Large intestine (tissue), 3 donors: ENCODE results near the gene LSM12. TPM values are rescaled to one million over a fixed set of nuclear protein-coding genes. Genes with fewer than 3 reads are reported as not detected.

Experiments used
- DNase-seq, 2 donors: peaks; one replicate each; pipeline versions ENCODE4 v3.0.0 to v3.0.0-alpha.2; 2013
- H3K27ac ChIP-seq: one replicate; pipeline ENCODE4 v1.5.1; 2013; ENCODE audit warnings: low read length
- H3K27me3 ChIP-seq: 2 replicates; pipeline ENCODE4 v1.6.1; 2013; ENCODE audit warnings: low read length; ENCODE audit not compliant: control insufficient read depth, insufficient read depth
- H3K36me3 ChIP-seq: 2 replicates; pipeline ENCODE4 v1.6.1; 2013; ENCODE audit warnings: low read length; ENCODE audit not compliant: control insufficient read depth, insufficient read depth
- H3K4me1 ChIP-seq: one replicate; pipeline ENCODE4 v1.6.1; 2013; ENCODE audit warnings: low read length; ENCODE audit not compliant: control insufficient read depth, insufficient read depth
- H3K4me3 ChIP-seq: one replicate; pipeline ENCODE4 v1.5.1; 2013; ENCODE audit warnings: low read length
- H3K9me3 ChIP-seq: one replicate; pipeline ENCODE4 v1.6.1; 2013; ENCODE audit warnings: mild to moderate bottlenecking, low read depth, low read length, moderate library complexity; ENCODE audit not compliant: control insufficient read depth
- WGBS: methylation state at CpG from one replicate; pipeline ENCODE4 v1.1.5; 2013; ENCODE audit warnings: low lambda C conversion rate; ENCODE audit not compliant: insufficient coverage; 5-methylcytosine and 5-hydroxymethylcytosine counted together
- polyA plus RNA-seq: library from polyadenylated mRNA; unstranded; fragments of 120-200 nt; gene quantifications from one replicate; pipeline ENCODE4 v1.2.1, GENCODE V29; 2013

The LSM12 gene
- polyA plus RNA-seq, 1 donor, result 31.5 TPM

DNA sequence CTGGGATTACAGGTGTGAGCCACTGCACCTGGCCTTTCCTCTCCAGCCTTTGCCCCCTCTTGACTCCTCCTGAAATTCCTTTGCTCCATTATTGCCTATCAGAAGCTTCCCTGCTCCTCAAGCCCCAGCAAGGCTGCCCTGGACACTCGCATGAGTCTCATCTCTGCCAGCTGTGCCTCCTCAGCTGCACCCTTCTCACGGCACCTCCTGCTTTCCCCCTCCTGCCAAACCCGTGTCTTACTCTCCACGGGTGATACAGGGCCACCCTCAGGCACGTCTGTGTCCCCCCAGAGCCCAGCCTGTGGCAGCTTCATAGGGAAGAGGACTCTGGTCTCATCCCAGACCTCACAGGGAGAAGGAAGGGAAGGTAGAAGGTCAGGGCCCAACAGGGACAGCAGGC, 19.4 kb upstream of the LSM12 start:
- H3K27ac ChIP-seq, result no peak overlapping the region
- H3K27me3 ChIP-seq, result no peaks in the 10 kb centered on the region
- H3K4me1 ChIP-seq, result peaks cover 3% of the 10 kb centered on the region
- no peak overlapping the region for H3K4me3 ChIP-seq
- DNase-seq, result no peak
- no CpG with 5 or more reads among the region's 5 CpGs for WGBS
- H3K9me3 ChIP-seq, result no peaks in the 10 kb centered on the region
- H3K36me3 ChIP-seq, result peaks cover 63% of the 10 kb centered on the region

DNA sequence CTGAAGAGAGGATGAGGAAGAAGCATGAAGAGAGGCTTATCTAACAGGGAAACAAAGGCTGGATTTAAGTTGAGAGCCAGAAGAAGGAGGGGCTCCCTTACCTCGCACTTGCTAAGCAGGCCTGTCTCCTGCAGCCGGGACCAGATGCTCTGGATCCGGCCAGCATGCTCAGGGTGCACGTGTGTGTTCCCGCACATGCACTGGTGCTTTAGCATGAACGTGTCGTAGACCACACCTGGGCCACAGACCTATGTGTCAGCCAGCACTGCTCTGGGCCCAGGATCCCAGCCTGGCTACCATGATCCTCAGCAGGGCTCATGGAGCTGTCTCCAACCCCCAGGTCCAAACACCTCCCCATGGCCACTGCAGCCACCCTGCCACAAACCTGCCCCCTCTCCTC, 18.4 kb upstream of the LSM12 start:
- WGBS, result no CpG with 5 or more reads among the region's 7 CpGs
- Histone ChIP-seq H3K36me3 (peaks cover 71% of the 10 kb centered on the region), H3K9me3 (no peaks in the 10 kb centered on the region), H3K27me3 (no peaks in the 10 kb centered on the region), H3K27ac (no peak overlapping the region), H3K4me3 (no peak overlapping the region), H3K4me1 (peaks cover 3% of the 10 kb centered on the region)
- no peak for DNase-seq

DNA sequence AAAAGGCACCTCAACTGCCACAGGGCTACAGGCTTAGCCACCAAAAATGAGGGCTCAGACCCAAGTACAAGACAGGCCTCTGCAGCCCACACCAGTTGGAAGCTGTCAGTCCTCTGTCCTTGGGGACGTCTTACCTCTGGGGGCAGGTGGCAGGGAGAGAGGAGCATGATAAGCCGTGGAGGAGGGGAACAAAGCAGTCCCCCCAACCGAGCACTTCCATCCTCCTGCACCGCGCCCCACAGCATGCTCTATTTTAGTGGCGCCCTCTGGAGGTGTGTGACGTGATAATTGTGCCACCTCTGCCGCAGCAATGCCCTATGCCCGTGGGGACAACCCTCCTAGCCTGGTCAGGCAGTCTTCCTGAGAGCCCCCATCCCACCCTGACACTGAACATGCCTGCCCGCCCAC, 17.7 kb upstream of the LSM12 start:
- Histone ChIP-seq H3K4me3 (no peak overlapping the region), H3K9me3 (no peaks in the 10 kb centered on the region), H3K36me3 (peaks cover 75% of the 10 kb centered on the region), H3K27ac (no peak overlapping the region), H3K27me3 (no peaks in the 10 kb centered on the region), H3K4me1 (peaks cover 3% of the 10 kb centered on the region)
- DNase-seq, result no peak
- no CpG with 5 or more reads among the region's 10 CpGs for WGBS

DNA sequence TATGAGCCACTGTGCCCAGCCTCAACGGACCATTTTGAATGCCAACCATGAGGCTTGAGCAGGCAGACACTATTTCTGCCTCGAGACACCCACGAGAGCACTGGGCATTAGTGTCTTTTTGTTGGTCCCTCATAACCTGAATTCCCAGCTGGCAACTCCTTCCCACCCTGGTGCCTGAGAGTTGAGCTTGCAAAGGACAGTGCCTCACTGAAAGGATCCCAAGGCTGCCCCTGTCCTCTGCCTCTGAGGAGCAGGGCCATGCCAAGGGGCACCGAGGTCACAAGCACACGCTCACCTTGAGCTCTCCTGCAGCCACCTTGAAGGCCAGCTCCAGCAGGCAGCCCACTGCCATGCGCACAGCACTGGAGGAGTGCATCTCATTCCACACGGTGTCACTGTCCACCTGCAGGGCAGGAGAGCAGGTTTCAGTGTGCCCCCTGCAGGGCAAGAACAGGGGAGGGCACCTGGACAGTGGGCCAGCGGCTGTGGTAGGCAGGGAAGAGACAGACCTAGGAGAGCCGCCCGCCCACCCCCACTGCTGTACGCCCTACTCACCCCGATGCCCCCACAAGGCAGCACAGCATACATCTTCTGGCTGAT, 16.9 kb upstream of the LSM12 start:
- H3K9me3 ChIP-seq, result no peaks in the 10 kb centered on the region
- H3K36me3 ChIP-seq, result peaks cover 78% of the 10 kb centered on the region
- WGBS, result no CpG with 5 or more reads among the region's 12 CpGs
- H3K4me3 ChIP-seq, result no peak overlapping the region
- H3K27me3 ChIP-seq, result no peaks in the 10 kb centered on the region
- no peak overlapping the region for H3K27ac ChIP-seq
- peaks cover 3% of the 10 kb centered on the region for H3K4me1 ChIP-seq
- DNase-seq, result no peak

DNA sequence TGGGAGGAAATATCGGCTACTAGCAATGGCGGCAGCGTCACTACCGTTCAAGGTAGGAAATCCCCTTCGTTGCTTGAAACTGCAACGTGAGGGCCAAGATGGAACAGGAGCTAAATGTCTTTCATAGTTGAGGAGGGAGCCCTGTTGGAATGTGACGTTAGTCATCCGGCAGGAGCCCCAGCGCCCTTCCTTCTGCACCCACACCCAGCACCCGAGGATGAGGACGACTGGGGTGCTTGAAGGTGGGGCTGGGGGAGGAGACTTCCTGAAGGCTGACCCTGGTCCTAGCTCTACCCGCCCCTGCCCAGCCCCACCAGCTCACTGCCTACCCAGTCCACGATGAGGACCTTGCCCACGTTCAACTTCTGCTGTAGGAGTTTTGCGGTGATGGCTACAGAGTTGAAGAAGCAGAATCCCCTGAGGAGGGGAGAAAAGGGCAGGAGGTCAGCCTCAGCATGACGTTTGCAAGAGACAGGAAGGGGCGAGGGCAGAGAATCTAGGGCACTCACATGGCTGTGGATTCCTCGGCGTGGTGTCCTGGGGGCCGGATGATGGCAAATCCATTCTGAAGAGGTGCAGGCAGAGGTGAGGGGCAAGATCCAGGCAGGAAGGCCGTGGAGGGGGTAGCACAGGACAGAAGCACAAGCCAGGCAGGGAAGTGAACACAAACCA, 15.9 kb upstream of the LSM12 start:
- no peak for DNase-seq
- H3K27me3 ChIP-seq, result no peaks in the 10 kb centered on the region
- H3K4me3 ChIP-seq, result no peak overlapping the region
- no peaks in the 10 kb centered on the region for H3K9me3 ChIP-seq
- H3K36me3 ChIP-seq, result peaks cover 81% of the 10 kb centered on the region
- 100% methylated on average over 1 of the region's 21 CpGs for WGBS
- no peak overlapping the region for H3K27ac ChIP-seq
- peaks cover 3% of the 10 kb centered on the region for H3K4me1 ChIP-seq

DNA sequence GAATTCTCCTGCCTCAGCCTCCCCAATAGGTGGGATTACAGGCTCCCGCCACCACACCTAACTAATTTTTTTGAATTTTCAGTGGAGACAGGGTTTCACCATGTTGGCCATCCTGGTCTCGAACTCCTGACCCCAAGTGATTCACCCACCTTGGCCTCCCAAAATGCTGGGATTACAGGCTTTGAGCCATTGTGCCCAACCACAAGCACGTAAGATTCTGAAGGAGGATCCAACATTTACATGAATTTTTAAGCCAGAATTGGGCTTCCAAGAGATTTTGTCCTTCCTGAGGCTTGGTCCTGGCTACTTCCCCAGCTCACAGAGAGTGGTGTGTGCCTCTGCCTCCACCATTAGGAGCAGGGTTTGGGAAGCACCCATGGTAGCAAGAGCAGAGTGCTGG, 15.2 kb upstream of the LSM12 start:
- H3K36me3 ChIP-seq, result peaks cover 85% of the 10 kb centered on the region
- 100% methylated on average over 1 of the region's 3 CpGs for WGBS

DNA sequence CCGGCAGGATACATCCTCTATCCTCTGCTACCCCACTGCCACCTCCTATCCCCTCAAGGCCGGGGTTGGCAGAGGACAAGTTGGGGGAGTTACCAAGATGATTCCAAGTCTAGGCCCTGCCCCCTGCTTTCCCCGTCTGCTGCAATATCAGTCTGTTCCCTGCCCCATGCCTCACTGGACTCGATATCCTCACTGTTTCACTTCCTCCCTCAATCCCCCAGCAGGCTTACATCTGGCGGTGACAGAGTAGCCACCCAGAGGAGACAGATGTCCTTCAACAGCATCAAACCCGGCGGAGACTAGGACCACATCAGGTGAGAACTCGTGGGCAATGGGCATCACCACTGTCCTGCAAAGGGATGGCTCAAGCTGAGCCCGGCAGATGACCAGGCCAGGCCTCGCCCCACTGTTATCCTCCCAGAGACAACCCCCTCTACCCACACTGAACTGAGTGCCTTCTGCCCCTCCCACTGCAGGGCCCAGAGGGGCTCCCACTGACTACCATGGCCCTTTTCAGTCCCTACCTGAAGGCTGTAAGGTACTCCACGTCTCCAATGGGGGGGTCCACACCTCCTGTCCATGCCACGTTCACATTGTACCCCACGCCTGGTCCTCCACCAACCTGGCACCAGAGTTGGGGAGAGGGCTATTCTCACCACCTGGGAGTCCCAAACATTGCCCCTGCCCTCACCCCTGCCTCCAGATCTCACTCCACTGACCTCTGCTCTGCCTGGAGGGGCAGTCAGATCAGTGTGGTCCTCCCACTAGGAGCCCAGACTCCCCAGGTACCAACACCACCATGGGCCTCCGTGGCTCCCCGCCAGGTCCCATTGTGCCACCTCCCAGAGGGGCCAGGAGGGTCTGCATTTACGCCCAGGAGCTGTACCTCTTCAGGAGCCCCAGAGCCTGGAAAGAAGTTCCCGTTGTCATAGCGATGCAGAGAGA, 13.7 kb upstream of the LSM12 start:
- no peaks in the 10 kb centered on the region for H3K27me3 ChIP-seq
- H3K4me1 ChIP-seq, result no peaks in the 10 kb centered on the region
- no peak overlapping the region for H3K27ac ChIP-seq
- DNase-seq, result no peak
- H3K4me3 ChIP-seq, result no peak overlapping the region
- H3K36me3 ChIP-seq, result peaks cover 88% of the 10 kb centered on the region
- WGBS, result no CpG with 5 or more reads among the region's 18 CpGs
- H3K9me3 ChIP-seq, result no peaks in the 10 kb centered on the region

More for the DNA sequence above, 15.2 kb upstream of the LSM12 start:
- no peak for DNase-seq
- H3K4me1 ChIP-seq, result no peaks in the 10 kb centered on the region
- H3K4me3 ChIP-seq, result no peak overlapping the region
- no peak overlapping the region for H3K27ac ChIP-seq
- no peaks in the 10 kb centered on the region for H3K9me3 ChIP-seq
- H3K27me3 ChIP-seq, result no peaks in the 10 kb centered on the region

DNA sequence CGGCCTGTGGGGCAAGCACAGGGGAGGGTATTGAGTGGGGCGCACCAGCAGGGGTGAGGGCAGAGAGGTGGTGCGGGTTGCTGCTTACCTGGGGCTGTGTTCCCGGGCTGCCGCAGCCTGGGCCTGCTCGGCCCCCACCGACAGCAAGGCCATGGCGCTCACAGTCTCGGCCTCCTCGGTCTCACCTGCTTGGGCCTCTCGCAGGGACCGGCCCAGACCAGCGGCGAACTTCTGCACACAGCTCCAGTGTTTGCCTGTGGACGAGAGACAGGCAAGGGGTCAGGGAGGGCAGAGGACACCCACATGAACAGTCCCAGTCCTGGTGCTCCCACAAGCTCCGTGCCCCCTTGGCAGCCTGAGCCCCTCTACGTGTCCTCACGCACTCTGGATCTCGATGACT, 11.9 kb upstream of the LSM12 start:
- no peak for DNase-seq
- WGBS, result no CpG with 5 or more reads among the region's 19 CpGs
- H3K4me1 ChIP-seq, result no peaks in the 10 kb centered on the region
- H3K27me3 ChIP-seq, result no peaks in the 10 kb centered on the region
- H3K4me3 ChIP-seq, result no peak overlapping the region
- H3K9me3 ChIP-seq, result no peaks in the 10 kb centered on the region
- H3K36me3 ChIP-seq, result peaks cover 82% of the 10 kb centered on the region
- H3K27ac ChIP-seq, result no peak overlapping the region

DNA sequence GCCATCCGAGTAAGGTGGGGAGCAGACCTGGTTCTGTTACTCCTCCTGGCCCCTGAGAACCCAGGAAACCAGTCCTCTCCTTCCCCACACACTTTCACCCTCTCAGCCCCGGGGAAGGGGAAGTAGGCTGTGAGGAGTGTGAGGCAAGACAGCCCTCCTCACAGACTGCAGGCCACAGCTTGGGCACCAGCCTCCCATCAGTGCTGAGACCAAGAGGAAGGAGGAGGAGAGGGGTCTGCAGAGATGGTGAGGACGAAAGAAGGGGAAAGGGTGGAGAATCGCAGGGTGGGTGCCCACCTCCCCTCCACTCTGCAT, 11.1 kb upstream of the LSM12 start:
- Histone ChIP-seq H3K27ac (no peak overlapping the region), H3K27me3 (no peaks in the 10 kb centered on the region), H3K4me3 (no peak overlapping the region), H3K4me1 (no peaks in the 10 kb centered on the region), H3K36me3 (peaks cover 74% of the 10 kb centered on the region), H3K9me3 (no peaks in the 10 kb centered on the region)
- no CpG with 5 or more reads among the region's 4 CpGs for WGBS
- DNase-seq, result no peak

DNA sequence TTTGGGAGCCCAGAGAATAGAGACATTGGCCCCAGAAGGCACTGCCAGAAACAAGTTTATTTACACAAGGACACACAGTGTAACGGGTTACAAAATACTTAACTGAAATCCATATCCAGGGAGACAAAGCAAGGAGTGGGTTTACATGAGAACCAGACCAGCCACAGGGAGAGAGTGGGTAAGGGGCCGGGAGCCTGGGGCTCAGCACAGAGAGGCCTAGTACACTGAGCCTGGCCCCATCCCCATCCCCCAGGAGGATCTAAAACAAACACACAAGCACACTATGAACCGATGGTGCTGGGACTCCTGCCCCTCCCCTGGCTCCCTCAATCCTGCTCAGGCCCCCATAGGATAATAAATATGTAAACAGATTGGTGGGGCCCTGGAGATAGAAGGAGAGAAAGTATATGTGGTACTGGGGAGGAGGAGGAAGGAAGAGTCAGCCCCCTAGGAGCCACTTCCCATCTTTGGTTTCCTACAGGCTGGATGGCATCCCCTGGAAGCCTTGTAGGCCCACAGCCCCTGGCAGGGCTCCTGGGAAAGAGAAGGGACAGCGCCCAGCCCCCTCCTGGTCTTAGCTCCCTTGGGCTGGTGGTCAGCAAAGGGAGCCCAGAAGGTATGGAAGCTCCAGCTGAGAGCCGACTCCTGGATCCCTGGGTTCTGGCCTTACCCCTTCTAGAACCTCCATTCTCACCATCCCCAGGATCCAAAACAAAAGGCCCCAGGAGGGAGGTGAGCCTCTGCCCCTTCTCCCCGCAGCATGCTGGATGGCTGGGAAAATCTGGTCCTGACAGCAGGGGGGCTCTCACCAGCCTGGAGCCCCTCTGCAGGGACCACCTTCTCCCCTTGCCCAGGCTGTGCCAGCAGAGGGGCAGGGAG, 10.5 kb upstream of the LSM12 start:
- Histone ChIP-seq H3K36me3 (peaks cover 68% of the 10 kb centered on the region), H3K9me3 (no peaks in the 10 kb centered on the region), H3K27me3 (no peaks in the 10 kb centered on the region), H3K27ac (no peak overlapping the region), H3K4me3 (no peak overlapping the region), H3K4me1 (peaks cover 2% of the 10 kb centered on the region)
- WGBS, result no CpG with 5 or more reads among the region's 6 CpGs
- DNase-seq, result no peak
